Measurements from ENCODE around the gene PSKH1.
"Not testable (repeated sequence)": the region's sequence is repeated elsewhere in the genome, so short reads cannot be mapped to it uniquely, and the experiment has no call there.

The PSKH1 gene

GRCh38 chr16:67856927-67857546 lies 36.0 kb upstream of the PSKH1 start:
- Histone ChIP-seq H3K9ac (ENCODE audit: low read length) (peak overlapping the region; percentile 38), H3K4me1 (ENCODE audit: control insufficient read depth, insufficient read depth, low read length) (peaks cover 34% of the 10 kb centered on the region), H3K36me3 (ENCODE audit: control insufficient read depth, insufficient read depth, low read length) (peaks cover 26% of the 10 kb centered on the region), H3K4me3 (ENCODE audit: low read depth, low read length) (peak overlapping the region; percentile 12; the same call in 1 of the 2 replicates), H3K27me3 (ENCODE audit: control insufficient read depth, insufficient read depth, low read length) (no peaks in the 10 kb centered on the region), H3K9me3 (ENCODE audit: control insufficient read depth, insufficient read depth, low read depth, low read length) (no peaks in the 10 kb centered on the region), H3K27ac (ENCODE audit: low read depth, low read length) (peak overlapping the region; percentile 74)

GRCh38 chr16:67857547-67858233 lies 35.4 kb upstream of the PSKH1 start:
- Histone ChIP-seq H3K4me3 (ENCODE audit: low read depth, low read length) (peak overlapping the region; percentile 12), H3K36me3 (ENCODE audit: control insufficient read depth, insufficient read depth, low read length) (peaks cover 32% of the 10 kb centered on the region), H3K9me3 (ENCODE audit: control insufficient read depth, insufficient read depth, low read depth, low read length) (no peaks in the 10 kb centered on the region), H3K9ac (ENCODE audit: low read length) (peak overlapping the region; percentile 38), H3K27me3 (ENCODE audit: control insufficient read depth, insufficient read depth, low read length) (no peaks in the 10 kb centered on the region), H3K27ac (ENCODE audit: low read depth, low read length) (peak overlapping the region; percentile 74), H3K4me1 (ENCODE audit: control insufficient read depth, insufficient read depth, low read length) (peaks cover 35% of the 10 kb centered on the region)

GRCh38 chr16:67858500-67858899 lies 34.6 kb upstream of the PSKH1 start:
- Histone ChIP-seq H3K9ac (ENCODE audit: low read length) (peak overlapping the region; percentile 6), H3K27me3 (ENCODE audit: control insufficient read depth, insufficient read depth, low read length) (no peaks in the 10 kb centered on the region), H3K9me3 (ENCODE audit: control insufficient read depth, insufficient read depth, low read depth, low read length) (no peaks in the 10 kb centered on the region), H3K4me3 (ENCODE audit: low read depth, low read length) (no peak overlapping the region), H3K4me1 (ENCODE audit: control insufficient read depth, insufficient read depth, low read length) (peaks cover 39% of the 10 kb centered on the region), H3K27ac (ENCODE audit: low read depth, low read length) (peak overlapping the region; percentile 66; the same call in 1 of the 2 replicates), H3K36me3 (ENCODE audit: control insufficient read depth, insufficient read depth, low read length) (peaks cover 38% of the 10 kb centered on the region)

GRCh38 chr16:67860589-67861398 lies 32.3 kb upstream of the PSKH1 start:
- Histone ChIP-seq H3K36me3 (ENCODE audit: control insufficient read depth, insufficient read depth, low read length) (peaks cover 45% of the 10 kb centered on the region), H3K9ac (ENCODE audit: low read length) (no peak overlapping the region), H3K4me1 (ENCODE audit: control insufficient read depth, insufficient read depth, low read length) (peaks cover 25% of the 10 kb centered on the region), H3K9me3 (ENCODE audit: control insufficient read depth, insufficient read depth, low read depth, low read length) (no peaks in the 10 kb centered on the region), H3K4me3 (ENCODE audit: low read depth, low read length) (no peak overlapping the region), H3K27me3 (ENCODE audit: control insufficient read depth, insufficient read depth, low read length) (no peaks in the 10 kb centered on the region), H3K27ac (ENCODE audit: low read depth, low read length) (no peak overlapping the region)

GRCh38 chr16:67861877-67862276 lies 31.2 kb upstream of the PSKH1 start:
- Histone ChIP-seq H3K36me3 (ENCODE audit: control insufficient read depth, insufficient read depth, low read length) (peaks cover 56% of the 10 kb centered on the region), H3K9ac (ENCODE audit: low read length) (no peak overlapping the region), H3K4me3 (ENCODE audit: low read depth, low read length) (no peak overlapping the region), H3K9me3 (ENCODE audit: control insufficient read depth, insufficient read depth, low read depth, low read length) (no peaks in the 10 kb centered on the region), H3K27me3 (ENCODE audit: control insufficient read depth, insufficient read depth, low read length) (no peaks in the 10 kb centered on the region), H3K4me1 (ENCODE audit: control insufficient read depth, insufficient read depth, low read length) (peaks cover 20% of the 10 kb centered on the region), H3K27ac (ENCODE audit: low read depth, low read length) (no peak overlapping the region)

- Histone ChIP-seq H3K4me1 (ENCODE audit: control insufficient read depth, insufficient read depth, low read length) (peaks cover 11% of the 10 kb centered on the region), H3K9me3 (ENCODE audit: control insufficient read depth, insufficient read depth, low read depth, low read length) (no peaks in the 10 kb centered on the region), H3K9ac (ENCODE audit: low read length) (no peak overlapping the region), H3K36me3 (ENCODE audit: control insufficient read depth, insufficient read depth, low read length) (peaks cover 66% of the 10 kb centered on the region), H3K4me3 (ENCODE audit: low read depth, low read length) (no peak overlapping the region), H3K27me3 (ENCODE audit: control insufficient read depth, insufficient read depth, low read length) (no peaks in the 10 kb centered on the region), H3K27ac (ENCODE audit: low read depth, low read length) (no peak overlapping the region)
These were observed 30.2 kb upstream of the PSKH1 start for GRCh38 chr16:67862623-67863583.

GRCh38 chr16:67864044-67864443 lies 29.0 kb upstream of the PSKH1 start:
- H3K9ac ChIP-seq (ENCODE audit: low read length); H3K9me3 ChIP-seq (ENCODE audit: control insufficient read depth, insufficient read depth, low read depth, low read length); H3K4me3 ChIP-seq (ENCODE audit: low read depth, low read length); H3K27me3 ChIP-seq (ENCODE audit: control insufficient read depth, insufficient read depth, low read length); H3K4me1 ChIP-seq (ENCODE audit: control insufficient read depth, insufficient read depth, low read length); H3K27ac ChIP-seq (ENCODE audit: low read depth, low read length): not testable (repeated sequence)
- H3K36me3 ChIP-seq (ENCODE audit: control insufficient read depth, insufficient read depth, low read length): peaks cover 78% of the 10 kb centered on the region

GRCh38 chr16:67864594-67864993 lies 28.5 kb upstream of the PSKH1 start:
- H3K36me3 ChIP-seq (ENCODE audit: control insufficient read depth, insufficient read depth, low read length): peaks cover 82% of the 10 kb centered on the region
- H3K27ac ChIP-seq (ENCODE audit: low read depth, low read length): no peak overlapping the region
- no peaks in the 10 kb centered on the region for H3K27me3 ChIP-seq (ENCODE audit: control insufficient read depth, insufficient read depth, low read length)
- peaks cover 5% of the 10 kb centered on the region; the same call in 1 of the 2 replicates for H3K4me1 ChIP-seq (ENCODE audit: control insufficient read depth, insufficient read depth, low read length)
- H3K9me3 ChIP-seq (ENCODE audit: control insufficient read depth, insufficient read depth, low read depth, low read length): no peaks in the 10 kb centered on the region
- H3K4me3 ChIP-seq (ENCODE audit: low read depth, low read length): no peak overlapping the region
- H3K9ac ChIP-seq (ENCODE audit: low read length): no peak overlapping the region

- peaks cover 5% of the 10 kb centered on the region; the same call in 1 of the 2 replicates for H3K4me1 ChIP-seq (ENCODE audit: control insufficient read depth, insufficient read depth, low read length)
- H3K9me3 ChIP-seq (ENCODE audit: control insufficient read depth, insufficient read depth, low read depth, low read length): no peaks in the 10 kb centered on the region
- peaks cover 86% of the 10 kb centered on the region for H3K36me3 ChIP-seq (ENCODE audit: control insufficient read depth, insufficient read depth, low read length)
- no peaks in the 10 kb centered on the region for H3K27me3 ChIP-seq (ENCODE audit: control insufficient read depth, insufficient read depth, low read length)
- no peak overlapping the region for H3K27ac ChIP-seq (ENCODE audit: low read depth, low read length)
- H3K4me3 ChIP-seq (ENCODE audit: low read depth, low read length): no peak overlapping the region
- H3K9ac ChIP-seq (ENCODE audit: low read length): no peak overlapping the region
These were observed 27.7 kb upstream of the PSKH1 start for GRCh38 chr16:67865318-67865717.

- no peaks in the 10 kb centered on the region for H3K27me3 ChIP-seq (ENCODE audit: control insufficient read depth, insufficient read depth, low read length)
- H3K36me3 ChIP-seq (ENCODE audit: control insufficient read depth, insufficient read depth, low read length): peaks cover 76% of the 10 kb centered on the region
- H3K27ac ChIP-seq (ENCODE audit: low read depth, low read length): no peak overlapping the region
These were observed 24.8 kb upstream of the PSKH1 start for GRCh38 chr16:67868290-67868689.

More at GRCh38 chr16:67868290-67868689, 24.8 kb upstream of the PSKH1 start:
- Histone ChIP-seq H3K4me3 (ENCODE audit: low read depth, low read length) (no peak overlapping the region), H3K9ac (ENCODE audit: low read length) (no peak overlapping the region), H3K4me1 (ENCODE audit: control insufficient read depth, insufficient read depth, low read length) (peaks cover 5% of the 10 kb centered on the region; the same call in 1 of the 2 replicates), H3K9me3 (ENCODE audit: control insufficient read depth, insufficient read depth, low read depth, low read length) (no peaks in the 10 kb centered on the region)

All from HUES6 (cell line).